Activated CD8-positive, alpha-beta memory T cell treated with anti-CD3 and anti-CD28 coated beads for 4 hours (primary cell): ENCODE measurements around the gene ADAM8.
"Not testable (repeated sequence)": the region's sequence is repeated elsewhere in the genome, so short reads cannot be mapped to it uniquely, and the experiment has no call there.

Source experiments
- DNase-seq, 2 donors: peaks; one replicate each; pipeline ENCODE4 v3.0.0-alpha.2; 2020; ENCODE audit warnings: low read depth in 2 of 2

Gene ADAM8

GRCh38 chr10:133267829-133268228 is 8.8 kb downstream of the ADAM8 start:
- no peak for DNase-seq

DNA sequence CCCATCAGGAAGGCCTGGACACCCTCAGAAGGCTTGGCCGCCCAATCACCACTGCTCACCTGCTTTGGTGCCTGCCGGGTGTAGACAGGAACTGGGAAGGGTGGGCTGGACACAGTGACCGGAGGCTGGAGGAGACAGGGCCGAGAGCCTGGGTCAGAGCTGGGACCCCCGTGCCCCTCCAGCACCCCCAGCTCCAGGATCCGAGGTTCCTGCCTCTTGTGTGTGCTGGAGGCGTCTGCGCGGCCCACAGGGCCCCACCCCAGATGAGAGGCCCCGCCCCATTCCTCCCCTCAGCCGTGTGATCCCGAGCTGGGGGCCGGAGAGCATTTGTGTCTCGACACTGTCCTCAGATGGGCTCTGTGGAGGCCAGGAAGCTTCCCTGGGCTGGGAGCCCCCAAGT is 9.4 kb downstream of the ADAM8 start:
- no peak for DNase-seq

GRCh38 chr10:133266056-133266795 is 10.4 kb downstream of the ADAM8 start:
- DNase-seq, result no peak

- not testable (repeated sequence) for DNase-seq
These were observed 11.6 kb downstream of the ADAM8 start for GRCh38 chr10:133265052-133265451.

GRCh38 chr10:133264461-133264860 is 12.2 kb downstream of the ADAM8 start:
- DNase-seq, result no peak

- DNase-seq, result no peak
These were observed 13.0 kb downstream of the ADAM8 start for GRCh38 chr10:133263674-133264073.

DNA sequence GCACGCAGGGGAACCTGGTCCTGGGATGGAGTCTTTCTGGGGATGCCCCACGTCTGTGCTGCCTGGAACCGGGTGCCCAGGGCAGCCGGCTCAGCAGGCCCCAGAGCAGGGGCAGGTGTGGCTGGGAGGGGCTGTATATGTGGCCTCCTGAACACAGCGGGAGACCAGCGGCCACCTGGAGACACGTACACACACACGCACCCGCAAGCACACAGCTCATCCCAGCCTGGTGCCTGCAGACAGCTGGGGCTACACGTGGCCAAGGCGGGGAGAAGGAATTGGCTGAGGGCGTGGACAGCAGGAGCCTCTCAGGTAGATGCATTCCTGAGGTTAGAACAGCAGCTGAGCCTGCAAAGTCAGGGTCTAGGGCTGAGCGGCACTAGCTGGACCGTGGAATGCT is 14.0 kb downstream of the ADAM8 start:
- DNase-seq, result no peak

DNA sequence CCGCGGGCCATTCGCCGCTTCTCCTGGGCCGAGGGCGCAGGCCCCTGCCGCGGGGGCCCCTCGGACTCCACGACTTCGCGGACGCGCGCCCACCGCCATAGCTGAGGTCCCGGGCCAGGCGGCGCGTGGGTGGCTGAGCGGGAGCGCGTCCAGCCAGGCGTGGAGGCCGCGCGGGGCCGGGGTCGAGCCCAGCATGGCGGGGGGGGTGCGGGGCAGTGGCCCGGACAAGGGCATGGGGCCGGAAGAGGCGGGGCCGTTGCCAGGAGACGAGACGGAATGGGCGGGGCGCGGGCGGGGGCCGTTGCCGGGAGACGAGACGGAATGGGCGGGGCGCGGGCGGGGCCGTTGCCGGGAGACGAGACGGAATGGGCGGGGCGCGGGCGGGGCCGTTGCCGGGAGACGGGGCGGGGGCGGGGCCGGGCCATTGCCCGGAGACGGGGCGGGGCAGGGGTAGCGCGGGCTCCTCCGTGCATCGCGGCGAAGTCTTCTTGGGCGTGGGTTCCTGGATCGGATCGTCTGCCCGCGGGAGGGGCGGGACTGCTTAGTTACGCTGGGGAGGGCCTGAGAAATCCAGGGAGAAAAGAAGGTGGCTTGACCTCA is 14.8 kb downstream of the ADAM8 start:
- DNase-seq, result peak; percentile 65 to 71

DNA sequence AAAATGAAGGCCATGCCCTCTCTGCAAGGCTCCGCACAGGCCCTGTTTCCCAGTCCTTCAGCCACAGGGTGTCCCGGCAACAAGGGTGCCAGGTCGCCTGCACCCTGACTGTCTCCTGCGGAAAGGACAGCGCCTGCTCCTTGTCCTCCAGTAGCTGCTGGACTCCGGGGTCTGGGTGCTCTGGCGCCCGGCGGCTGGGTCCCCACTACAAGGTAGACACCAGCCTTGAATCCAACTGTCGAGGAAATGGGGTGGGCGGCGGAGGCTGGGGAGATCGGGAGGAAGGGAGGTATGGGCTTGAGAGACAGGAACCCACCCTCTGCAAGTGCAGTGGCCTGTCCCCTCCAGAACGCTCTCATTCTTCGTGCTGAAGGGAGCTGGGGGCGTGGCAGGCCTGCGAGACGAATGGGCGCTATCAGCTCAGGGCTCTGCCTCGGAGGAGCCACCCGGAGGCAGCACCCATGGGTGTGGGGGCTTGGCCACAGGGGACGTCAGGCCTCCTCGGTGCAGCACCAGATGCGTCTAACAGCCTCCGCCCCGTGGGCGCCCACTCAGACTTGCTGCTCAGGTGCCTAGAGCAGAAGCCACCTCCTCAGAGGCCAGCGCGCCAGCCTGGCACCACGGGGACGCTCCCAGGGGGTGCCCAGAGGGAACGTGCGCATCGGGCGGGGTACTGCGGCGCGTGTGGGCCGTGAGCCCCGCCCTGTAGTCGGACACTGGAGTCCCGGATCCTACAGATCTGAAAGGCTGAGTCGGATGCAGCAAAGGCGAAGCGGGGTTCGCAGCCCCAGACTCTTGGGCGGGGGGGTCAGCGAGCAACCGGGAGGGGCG is 15.6 kb downstream of the ADAM8 start:
- peak in 1 of 2 donors; percentile 50 for DNase-seq

DNA sequence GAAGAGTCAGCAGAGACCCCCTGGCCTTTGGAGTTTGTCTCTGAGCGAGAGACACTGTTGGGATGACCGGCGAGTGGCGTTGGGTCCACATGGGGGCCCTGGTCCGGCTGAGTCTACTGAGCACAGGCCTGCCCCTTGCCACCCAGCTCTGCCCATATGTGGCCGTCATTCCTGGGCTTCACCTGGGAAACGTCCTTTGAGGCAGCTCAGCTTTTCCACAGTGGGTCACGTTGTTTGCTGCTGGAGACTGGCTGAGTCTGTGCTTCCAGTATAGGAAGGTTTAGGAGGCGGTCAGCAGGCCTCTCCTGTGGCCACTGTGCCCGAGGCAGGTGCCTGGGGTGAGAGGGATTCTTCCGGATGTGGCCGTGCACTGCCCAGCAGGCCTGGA is 17.1 kb downstream of the ADAM8 start:
- DNase-seq, result no peak

- DNase-seq, result peak; percentile 59 to 84
These were observed 17.7 kb downstream of the ADAM8 start for GRCh38 chr10:133258818-133259601.

- no peak for DNase-seq
These were observed 18.4 kb downstream of the ADAM8 start for GRCh38 chr10:133258066-133258817.

- no peak for DNase-seq
These were observed 19.1 kb downstream of the ADAM8 start for GRCh38 chr10:133257489-133258065.

- DNase-seq, result no peak
These were observed 21.3 kb downstream of the ADAM8 start for GRCh38 chr10:133255323-133255722.

GRCh38 chr10:133254421-133255120 is 22.1 kb downstream of the ADAM8 start:
- DNase-seq, result no peak

GRCh38 chr10:133253361-133253955 is 23.2 kb downstream of the ADAM8 start:
- no peak for DNase-seq

DNA sequence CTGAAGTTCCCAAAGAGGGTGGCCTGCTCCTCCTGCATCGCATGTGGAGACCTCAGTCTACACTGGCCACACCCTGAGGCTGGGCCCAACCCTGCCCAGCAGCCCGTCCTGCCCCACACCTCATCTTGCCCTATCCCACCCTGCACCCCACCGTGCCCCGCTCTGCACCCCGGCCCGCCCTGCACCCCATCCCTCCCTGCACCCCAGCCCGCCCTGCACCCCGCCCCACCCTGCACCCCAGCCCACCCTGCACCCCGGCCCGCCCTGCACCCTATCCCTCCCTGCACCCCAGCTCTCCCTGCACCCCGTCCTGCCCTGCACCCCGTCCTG is 24.5 kb downstream of the ADAM8 start:
- DNase-seq, result no peak

GRCh38 chr10:133251388-133252222 is 25.1 kb downstream of the ADAM8 start:
- DNase-seq, result no peak
